ENCODE results near the gene ARMH1.

DNA sequence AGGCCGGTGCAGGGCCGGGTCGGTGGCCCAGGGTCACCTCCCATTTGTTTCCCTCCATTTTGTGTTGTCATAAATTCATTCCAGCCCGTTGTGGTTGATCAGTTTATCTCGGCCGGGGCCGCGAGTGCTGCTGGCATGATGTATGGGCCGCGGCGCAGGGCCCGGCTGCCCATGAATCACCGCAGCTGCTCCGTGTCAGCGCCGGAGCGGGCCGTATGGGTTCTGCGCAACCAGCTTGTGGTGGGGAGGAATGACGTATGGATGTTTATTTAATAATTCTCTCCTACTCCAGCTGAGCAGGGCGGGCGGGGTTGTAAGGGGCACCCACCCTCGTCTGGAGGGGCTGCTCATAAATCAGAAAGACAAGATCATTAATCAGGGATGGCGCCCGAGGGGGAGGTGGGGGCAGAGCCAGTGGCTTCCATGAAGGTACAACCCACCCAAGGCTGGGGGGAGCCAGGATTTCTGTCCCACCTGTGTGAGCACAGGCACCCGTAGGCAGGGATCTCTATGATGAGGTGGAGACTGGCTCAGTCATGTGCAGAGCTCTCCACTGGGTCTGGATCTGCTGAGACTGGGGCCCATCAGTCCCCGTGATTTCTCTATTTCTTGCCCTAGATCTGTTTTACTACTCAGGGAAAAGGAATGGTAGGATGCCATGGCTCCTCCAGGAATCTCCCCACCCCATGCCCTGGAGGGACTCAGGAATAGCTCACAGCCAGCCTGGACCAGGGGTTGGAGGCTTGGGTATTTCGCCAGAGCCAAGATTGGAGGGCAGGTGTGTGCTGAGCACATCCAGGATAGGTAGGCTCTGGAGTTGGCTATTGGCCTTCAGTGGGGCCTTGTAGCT, 28.0 kb upstream of the ARMH1 start:
- no peak for TF ChIP-seq POLR2A (IDR thresholded peaks at IDR 0.05; ENCODE audit: low read length)
- no peak for TF ChIP-seq GATA1 (IDR thresholded peaks at IDR 0.05; ENCODE audit: low read depth, low read length)

Measured in erythroblast (primary cell).